ENCODE measurements around the gene GLIS1. TPM values are rescaled to one million over a fixed set of nuclear protein-coding genes. Genes with fewer than 3 reads are reported as not detected.

GLIS1 gene
- total RNA-seq, 2 experiments from 2014 or later, result not detected

- H3K4me1 Mint-ChIP-seq, result no peaks in the 10 kb centered on the region
- H3K36me3 Mint-ChIP-seq, result no peaks in the 10 kb centered on the region
- H3K9me3 Mint-ChIP-seq (ENCODE audit: low read depth), result no peaks in the 10 kb centered on the region
- CTCF ChIA-PET, result interaction anchor here (0.7 kb wide), 1 partner anchor 882 kb away, joined by 3 read pairs; no protein-coding TSS in a partner anchor
- DNase-seq, result no peak
- H3K27ac Mint-ChIP-seq, result no peak overlapping the region
- no peak overlapping the region for H3K4me3 Mint-ChIP-seq
- ATAC-seq, result no peak
- H3K27me3 Mint-ChIP-seq, result no peaks in the 10 kb centered on the region
Measured at GRCh38 chr1:53511933-53512806, 226.8 kb downstream of the GLIS1 start.

GRCh38 chr1:53511323-53511932 lies 227.5 kb downstream of the GLIS1 start:
- H3K27ac Mint-ChIP-seq, result no peak overlapping the region
- no peak for DNase-seq
- CTCF ChIA-PET, result no interaction called here
- H3K9me3 Mint-ChIP-seq (ENCODE audit: low read depth), result no peaks in the 10 kb centered on the region
- no peaks in the 10 kb centered on the region for H3K4me1 Mint-ChIP-seq
- no peak for ATAC-seq
- no peak overlapping the region for H3K4me3 Mint-ChIP-seq
- no peaks in the 10 kb centered on the region for H3K27me3 Mint-ChIP-seq
- H3K36me3 Mint-ChIP-seq, result no peaks in the 10 kb centered on the region

GRCh38 chr1:53510215-53510614 lies 228.7 kb downstream of the GLIS1 start:
- Mint-ChIP-seq H3K4me3 (no peak overlapping the region), H3K4me1 (no peaks in the 10 kb centered on the region), H3K36me3 (no peaks in the 10 kb centered on the region), H3K27ac (no peak overlapping the region), H3K9me3 (ENCODE audit: low read depth) (no peaks in the 10 kb centered on the region), H3K27me3 (no peaks in the 10 kb centered on the region)
- DNase-seq (no peak), ATAC-seq (no peak)
- CTCF ChIA-PET, result no interaction called here

GRCh38 chr1:53509775-53510174 lies 229.2 kb downstream of the GLIS1 start:
- ATAC-seq (no peak), DNase-seq (no peak)
- no peak overlapping the region for H3K4me3 Mint-ChIP-seq
- no peaks in the 10 kb centered on the region for H3K36me3 Mint-ChIP-seq
- H3K27me3 Mint-ChIP-seq, result no peaks in the 10 kb centered on the region
- H3K27ac Mint-ChIP-seq, result no peak overlapping the region
- no peaks in the 10 kb centered on the region for H3K9me3 Mint-ChIP-seq (ENCODE audit: low read depth)
- no peaks in the 10 kb centered on the region for H3K4me1 Mint-ChIP-seq
- CTCF ChIA-PET, result no interaction called here

GRCh38 chr1:53508991-53509666 lies 229.8 kb downstream of the GLIS1 start:
- ATAC-seq, result no peak
- no peaks in the 10 kb centered on the region for H3K27me3 Mint-ChIP-seq
- CTCF ChIA-PET, result no interaction called here
- H3K27ac Mint-ChIP-seq, result no peak overlapping the region
- H3K9me3 Mint-ChIP-seq (ENCODE audit: low read depth), result no peaks in the 10 kb centered on the region
- H3K4me1 Mint-ChIP-seq, result no peaks in the 10 kb centered on the region
- no peak for DNase-seq
- H3K4me3 Mint-ChIP-seq, result no peak overlapping the region
- H3K36me3 Mint-ChIP-seq, result no peaks in the 10 kb centered on the region

GRCh38 chr1:53508056-53508990 lies 230.6 kb downstream of the GLIS1 start:
- DNase-seq (no peak), ATAC-seq (no peak)
- Mint-ChIP-seq H3K4me1 (no peaks in the 10 kb centered on the region), H3K4me3 (no peak overlapping the region), H3K27me3 (no peaks in the 10 kb centered on the region), H3K9me3 (ENCODE audit: low read depth) (no peaks in the 10 kb centered on the region), H3K36me3 (no peaks in the 10 kb centered on the region), H3K27ac (no peak overlapping the region)
- CTCF ChIA-PET, result no interaction called here

- no peak for DNase-seq
- Mint-ChIP-seq H3K4me3 (no peak overlapping the region), H3K27me3 (no peaks in the 10 kb centered on the region), H3K4me1 (no peaks in the 10 kb centered on the region), H3K27ac (no peak overlapping the region), H3K9me3 (ENCODE audit: low read depth) (no peaks in the 10 kb centered on the region), H3K36me3 (no peaks in the 10 kb centered on the region)
- CTCF ChIA-PET, result no interaction called here
- no peak for ATAC-seq
Measured at GRCh38 chr1:53507116-53507820, 231.7 kb downstream of the GLIS1 start.

GRCh38 chr1:53506355-53507050 lies 232.5 kb downstream of the GLIS1 start:
- DNase-seq (no peak), ATAC-seq (no peak)
- Mint-ChIP-seq H3K9me3 (ENCODE audit: low read depth) (no peaks in the 10 kb centered on the region), H3K27ac (no peak overlapping the region), H3K36me3 (no peaks in the 10 kb centered on the region), H3K4me1 (no peaks in the 10 kb centered on the region), H3K27me3 (no peaks in the 10 kb centered on the region), H3K4me3 (no peak overlapping the region)
- CTCF ChIA-PET, result no interaction called here

- no peak overlapping the region for H3K27ac Mint-ChIP-seq
- H3K36me3 Mint-ChIP-seq, result no peaks in the 10 kb centered on the region
- no peaks in the 10 kb centered on the region for H3K4me1 Mint-ChIP-seq
- no peak for ATAC-seq
- no peaks in the 10 kb centered on the region for H3K27me3 Mint-ChIP-seq
- no peak overlapping the region for H3K4me3 Mint-ChIP-seq
- DNase-seq, result no peak
- CTCF ChIA-PET, result no interaction called here
- no peaks in the 10 kb centered on the region for H3K9me3 Mint-ChIP-seq (ENCODE audit: low read depth)
Measured at GRCh38 chr1:53505891-53506290, 233.1 kb downstream of the GLIS1 start.

GRCh38 chr1:53505401-53505800 lies 233.6 kb downstream of the GLIS1 start:
- no peak for DNase-seq
- Mint-ChIP-seq H3K36me3 (no peaks in the 10 kb centered on the region), H3K27me3 (no peaks in the 10 kb centered on the region), H3K4me1 (no peaks in the 10 kb centered on the region), H3K4me3 (no peak overlapping the region), H3K27ac (no peak overlapping the region), H3K9me3 (ENCODE audit: low read depth) (no peaks in the 10 kb centered on the region)
- ATAC-seq, result no peak
- CTCF ChIA-PET, result no interaction called here

- Mint-ChIP-seq H3K4me1 (no peaks in the 10 kb centered on the region), H3K27ac (no peak overlapping the region), H3K9me3 (ENCODE audit: low read depth) (no peaks in the 10 kb centered on the region), H3K36me3 (no peaks in the 10 kb centered on the region), H3K4me3 (no peak overlapping the region), H3K27me3 (no peaks in the 10 kb centered on the region)
- ATAC-seq, result no peak
- CTCF ChIA-PET, result no interaction called here
- DNase-seq, result no peak
Measured at GRCh38 chr1:53504901-53505300, 234.1 kb downstream of the GLIS1 start.

- CTCF ChIA-PET, result no interaction called here
- ATAC-seq (no peak), DNase-seq (no peak)
- Mint-ChIP-seq H3K4me3 (no peak overlapping the region), H3K9me3 (ENCODE audit: low read depth) (no peaks in the 10 kb centered on the region), H3K4me1 (peaks cover 7% of the 10 kb centered on the region), H3K27ac (no peak overlapping the region), H3K27me3 (peaks cover 7% of the 10 kb centered on the region), H3K36me3 (no peaks in the 10 kb centered on the region)
Measured at GRCh38 chr1:53503433-53504217, 235.3 kb downstream of the GLIS1 start.
